Neutrophil (primary cell): ENCODE measurements around the gene TMEM205.
"Not testable (repeated sequence)": the region's sequence is repeated elsewhere in the genome, so short reads cannot be mapped to it uniquely, and the experiment has no call there.

ENCODE experiments used
- H3K27ac ChIP-seq: fragments of 200-600 bp; sonication (generic); 2 replicates; pipeline ENCODE4 v1.5.1; 2016; ENCODE audit warnings: mild to moderate bottlenecking, moderate library complexity
- H3K27me3 ChIP-seq: fragments of 200-600 bp; sonication (generic); 2 replicates; pipeline ENCODE4 v1.6.0; 2016; ENCODE audit warnings: mild to moderate bottlenecking
- H3K36me3 ChIP-seq: fragments of 200-600 bp; sonication (generic); 2 replicates; pipeline ENCODE4 v1.5.1; 2017
- H3K4me1 ChIP-seq, 2 experiments: fragments of 200-600 bp in 1 of 2; sonication (generic) in 1 of 2; 1 replicate in 1 of 2; 2 replicates in 1 of 2; pipeline versions ENCODE4 v1.5.1 to v1.6.1; 2013 to 2016; ENCODE audit warnings: low read depth in 1 of 2, low read length in 1 of 2, mild to moderate bottlenecking in 1 of 2, moderate library complexity in 1 of 2; ENCODE audit not compliant: control insufficient read depth in 1 of 2, insufficient read depth in 1 of 2
- H3K4me3 ChIP-seq, 2 experiments: fragments of 200-600 bp in 1 of 2; sonication (generic) in 1 of 2; 1 replicate in 1 of 2; 2 replicates in 1 of 2; pipeline ENCODE4 v1.5.1; 2013 to 2016; ENCODE audit warnings: low read depth in 1 of 2, low read length in 1 of 2, mild to moderate bottlenecking in 1 of 2, moderate library complexity in 1 of 2
- H3K9me3 ChIP-seq: fragments of 200-600 bp; sonication (generic); 2 replicates; pipeline ENCODE4 v1.5.1; 2016
- TF ChIP-seq, protein P1 (sequence below): fragments of 200-600 bp; sonication (generic); IDR thresholded peaks from 2 replicates; pipeline ENCODE4 v1.5.1; 2016; ENCODE audit warnings: antibody characterized with exemption

TMEM205 gene

DNA sequence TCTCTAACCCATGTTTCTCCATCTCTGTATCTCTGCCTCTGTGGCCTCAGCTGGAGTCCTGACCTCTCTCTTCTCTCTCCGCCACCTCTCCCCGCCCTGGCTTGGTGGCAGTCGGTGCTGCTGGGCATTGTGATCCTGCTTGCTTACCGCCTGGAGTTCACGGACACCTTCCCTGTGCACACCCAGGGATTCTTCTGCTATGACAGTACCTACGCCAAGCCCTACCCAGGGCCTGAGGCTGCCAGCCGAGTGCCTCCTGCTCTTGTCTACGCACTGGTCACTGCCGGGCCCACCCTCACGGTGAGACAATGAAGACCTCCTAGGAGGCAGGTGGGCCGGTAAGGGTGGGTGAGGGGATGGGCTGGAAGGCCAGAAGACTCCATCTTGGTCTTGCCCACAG lies 13.4 kb upstream of the TMEM205 start:
- peaks cover 68% of the 10 kb centered on the region for H3K36me3 ChIP-seq
- H3K4me3 ChIP-seq: no peak overlapping the region
- no peak overlapping the region for H3K27ac ChIP-seq
- TF ChIP-seq, protein P1, sequence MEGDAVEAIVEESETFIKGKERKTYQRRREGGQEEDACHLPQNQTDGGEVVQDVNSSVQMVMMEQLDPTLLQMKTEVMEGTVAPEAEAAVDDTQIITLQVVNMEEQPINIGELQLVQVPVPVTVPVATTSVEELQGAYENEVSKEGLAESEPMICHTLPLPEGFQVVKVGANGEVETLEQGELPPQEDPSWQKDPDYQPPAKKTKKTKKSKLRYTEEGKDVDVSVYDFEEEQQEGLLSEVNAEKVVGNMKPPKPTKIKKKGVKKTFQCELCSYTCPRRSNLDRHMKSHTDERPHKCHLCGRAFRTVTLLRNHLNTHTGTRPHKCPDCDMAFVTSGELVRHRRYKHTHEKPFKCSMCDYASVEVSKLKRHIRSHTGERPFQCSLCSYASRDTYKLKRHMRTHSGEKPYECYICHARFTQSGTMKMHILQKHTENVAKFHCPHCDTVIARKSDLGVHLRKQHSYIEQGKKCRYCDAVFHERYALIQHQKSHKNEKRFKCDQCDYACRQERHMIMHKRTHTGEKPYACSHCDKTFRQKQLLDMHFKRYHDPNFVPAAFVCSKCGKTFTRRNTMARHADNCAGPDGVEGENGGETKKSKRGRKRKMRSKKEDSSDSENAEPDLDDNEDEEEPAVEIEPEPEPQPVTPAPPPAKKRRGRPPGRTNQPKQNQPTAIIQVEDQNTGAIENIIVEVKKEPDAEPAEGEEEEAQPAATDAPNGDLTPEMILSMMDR: no peak
- peaks cover 39 to 40% of the 10 kb centered on the region in 2 experiments for H3K4me1 ChIP-seq
- no peaks in the 10 kb centered on the region for H3K27me3 ChIP-seq
- H3K9me3 ChIP-seq: no peaks in the 10 kb centered on the region

DNA sequence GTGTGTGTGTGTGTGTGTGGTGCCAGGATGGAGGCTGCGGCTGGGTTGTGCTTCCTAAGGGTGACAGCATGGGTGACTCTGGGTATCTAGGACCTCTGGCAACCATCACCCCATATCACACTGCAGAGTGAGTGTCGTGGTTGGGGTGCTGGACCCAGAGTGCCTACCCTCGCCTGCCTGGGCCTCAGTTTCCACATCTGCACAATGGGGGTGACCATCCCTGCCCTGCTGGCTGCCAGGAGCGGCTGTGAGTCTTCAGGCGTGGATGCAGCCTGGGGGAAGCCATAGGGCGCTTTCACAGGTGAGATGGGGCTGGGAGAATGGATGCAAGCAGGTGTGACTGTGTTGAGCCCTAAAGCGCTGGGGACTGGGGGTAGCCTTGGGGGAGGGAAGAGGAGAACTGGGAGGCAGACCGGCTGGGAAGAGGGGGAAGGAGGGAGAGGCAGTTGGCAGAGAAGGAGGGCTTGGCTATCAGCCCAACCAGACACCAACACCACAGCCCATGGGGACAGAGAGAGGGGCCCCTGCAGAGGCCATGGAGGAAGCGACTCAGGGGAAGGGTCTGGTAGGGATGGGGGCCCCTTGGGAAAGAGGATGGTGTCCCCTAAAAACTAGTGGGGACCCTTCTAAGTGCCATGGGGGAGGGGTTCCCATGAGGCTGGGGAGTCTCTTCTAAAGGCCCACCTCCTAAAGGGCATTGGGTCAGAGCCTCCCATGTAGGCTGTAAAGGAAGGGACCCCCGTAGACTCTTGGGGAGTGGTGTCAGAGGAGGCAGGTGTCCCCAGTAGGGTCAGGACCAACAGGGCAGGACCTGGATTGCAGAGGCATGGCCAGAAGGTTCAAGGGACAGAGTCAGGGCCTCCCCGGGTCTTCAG lies 10.8 kb upstream of the TMEM205 start:
- Histone ChIP-seq H3K27me3 (no peaks in the 10 kb centered on the region), H3K4me1 (peaks cover 39 to 40% of the 10 kb centered on the region in 2 experiments), H3K4me3 (peak overlapping the region; percentile 85 to 99), H3K36me3 (peaks cover 42% of the 10 kb centered on the region), H3K27ac (peak overlapping the region; percentile 6), H3K9me3 (no peaks in the 10 kb centered on the region)
- TF ChIP-seq, protein P1: no peak

DNA sequence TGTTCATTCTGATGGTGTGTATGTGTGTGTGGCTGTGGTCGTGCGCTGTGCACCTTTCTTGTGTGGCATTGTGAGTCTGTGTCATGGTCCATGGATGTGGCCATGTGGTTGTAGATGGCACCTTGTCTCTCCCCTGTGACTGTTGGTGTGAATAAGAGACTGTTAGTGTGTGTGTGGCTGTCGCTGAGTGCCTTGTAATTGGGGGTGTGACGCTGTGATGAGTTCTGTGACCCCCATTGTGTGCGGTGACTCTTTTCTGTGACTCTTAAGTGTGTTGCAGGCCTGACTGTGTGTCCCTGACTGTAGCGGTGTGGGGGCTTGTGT lies 10.0 kb upstream of the TMEM205 start:
- no peaks in the 10 kb centered on the region for H3K9me3 ChIP-seq
- H3K27ac ChIP-seq: peak overlapping the region; percentile 81
- TF ChIP-seq, protein P1: no peak
- peaks cover 34% of the 10 kb centered on the region for H3K36me3 ChIP-seq
- H3K4me1 ChIP-seq: peaks cover 39 to 40% of the 10 kb centered on the region in 2 experiments
- peak overlapping the region; percentile 85 to 99 for H3K4me3 ChIP-seq
- no peaks in the 10 kb centered on the region for H3K27me3 ChIP-seq

DNA sequence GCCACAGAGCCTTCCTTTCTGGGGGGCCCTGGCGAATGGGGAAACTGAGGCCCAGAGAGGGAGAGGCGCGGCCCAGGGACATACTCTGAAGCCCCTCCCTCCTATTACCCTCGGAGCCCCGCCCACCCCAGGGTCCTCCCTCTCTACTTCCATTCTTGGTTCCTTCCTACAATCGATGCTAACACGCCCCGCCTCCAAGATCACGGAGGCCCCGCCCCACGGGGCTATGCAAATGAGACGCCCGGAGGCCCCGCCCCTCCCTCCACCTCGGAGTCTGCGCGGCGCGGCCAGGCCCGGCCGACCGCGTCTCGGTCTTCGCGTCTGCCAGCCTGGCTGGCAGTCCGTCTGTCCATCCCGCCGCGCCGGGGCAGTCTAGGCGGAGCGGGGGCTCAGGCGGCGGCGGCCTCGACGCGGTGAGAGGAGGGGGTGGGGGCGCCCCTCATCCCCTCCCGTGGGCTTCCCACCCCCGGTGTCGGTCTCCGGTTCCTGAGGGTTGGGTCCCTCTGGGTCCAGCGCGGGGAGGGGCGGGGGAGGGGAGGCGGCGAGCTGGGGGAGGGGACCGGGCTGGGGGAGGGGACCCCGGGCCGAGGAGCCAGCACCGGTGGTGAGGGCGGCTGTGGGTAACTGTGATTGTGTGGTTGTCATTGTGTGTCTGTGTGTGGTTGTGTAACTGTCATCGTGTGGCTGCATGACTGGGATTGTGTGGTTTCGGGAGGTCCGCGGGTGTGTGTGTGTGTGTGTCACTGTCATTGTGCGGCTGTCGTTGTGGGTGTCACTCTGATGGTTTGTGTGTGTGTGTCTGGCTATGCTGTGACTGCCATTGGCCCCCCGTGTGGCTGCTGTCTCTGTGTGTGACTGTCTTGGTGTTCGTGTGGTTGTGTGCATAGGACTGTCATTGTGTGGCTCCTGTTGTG lies 9.3 kb upstream of the TMEM205 start, which contains the start of gene PLPPR2:
Gene PLPPR2, plus strand, starts transcription at position 273 of the 914 bp plus-strand sequence. CDS start 2,242 bp downstream, outside the sequence.
- Histone ChIP-seq H3K27me3 (no peaks in the 10 kb centered on the region), H3K9me3 (no peaks in the 10 kb centered on the region), H3K27ac (peak within 1 kb of the TSS; percentile 81), H3K36me3 (peaks cover 28% of the 10 kb centered on the region), H3K4me1 (peaks cover 39 to 40% of the 10 kb centered on the region in 2 experiments), H3K4me3 (peak within 1 kb of the TSS; percentile 85 to 99)
- TF ChIP-seq, protein P1: peak; percentile 29

DNA sequence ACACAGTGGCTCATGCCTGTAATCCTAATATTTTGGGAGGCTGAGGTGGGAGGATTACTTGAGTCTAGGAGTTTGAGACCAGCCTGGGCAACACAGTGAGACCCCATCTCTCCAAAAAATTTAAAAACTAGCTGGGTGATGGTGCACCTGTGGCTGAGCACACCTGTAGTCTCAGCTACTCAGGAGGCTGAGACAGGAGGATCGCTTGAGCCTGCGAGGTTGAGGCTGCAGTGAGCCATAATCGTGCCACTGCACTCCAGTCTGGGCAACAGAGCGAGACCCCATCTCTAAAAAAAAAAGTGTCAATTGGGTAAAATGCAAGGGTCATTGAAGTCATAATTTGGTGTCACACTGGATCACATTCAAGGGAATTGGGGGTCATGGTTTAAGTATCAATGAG lies 8.0 kb upstream of the TMEM205 start:
- H3K36me3 ChIP-seq: peaks cover 14% of the 10 kb centered on the region
- not testable (repeated sequence) for H3K27ac ChIP-seq, H3K4me3 ChIP-seq, H3K27me3 ChIP-seq, H3K9me3 ChIP-seq
- H3K4me1 ChIP-seq: peaks cover 35 to 36% of the 10 kb centered on the region in 2 experiments
